ENCODE results near the gene HCRT. TPM values are rescaled to one million over a fixed set of nuclear protein-coding genes. Genes with fewer than 3 reads are reported as not detected.
"Not testable (repeated sequence)": the region's sequence is repeated elsewhere in the genome, so short reads cannot be mapped to it uniquely, and the experiment has no call there.

The HCRT gene
- total RNA-seq, 1 donor from 2014 or later: not detected

- DNase-seq (ENCODE audit: low spot score): no peak
- no peak for ATAC-seq
Observed at GRCh38 chr17:42146911-42147607, 38.2 kb downstream of the HCRT start.

GRCh38 chr17:42143138-42143537, 42.1 kb downstream of the HCRT start:
- ATAC-seq; DNase-seq (ENCODE audit: low spot score): not testable (repeated sequence)

GRCh38 chr17:42142371-42142896, 42.8 kb downstream of the HCRT start:
- no peak for ATAC-seq

GRCh38 chr17:42141382-42141781, 43.9 kb downstream of the HCRT start:
- ATAC-seq: peak; percentile 36
- DNase-seq (ENCODE audit: low spot score): no peak

More at GRCh38 chr17:42142371-42142896, 42.8 kb downstream of the HCRT start:
- no peak for DNase-seq (ENCODE audit: low spot score)

- not testable (repeated sequence) for DNase-seq (ENCODE audit: low spot score); ATAC-seq
Observed at GRCh38 chr17:42140690-42141089, 44.6 kb downstream of the HCRT start.

- no peak for ATAC-seq
- no peak for DNase-seq (ENCODE audit: low spot score)
Observed at GRCh38 chr17:42138749-42139492, 46.3 kb downstream of the HCRT start.

GRCh38 chr17:42136654-42137051, 48.6 kb downstream of the HCRT start:
- DNase-seq (ENCODE audit: low spot score): no peak

GRCh38 chr17:42135664-42136653, 49.3 kb downstream of the HCRT start:
- peak; percentile 89 for DNase-seq (ENCODE audit: low spot score)
- ATAC-seq: peak; percentile 96

More at GRCh38 chr17:42136654-42137051, 48.6 kb downstream of the HCRT start:
- ATAC-seq: no peak

- ATAC-seq (no peak), DNase-seq (ENCODE audit: low spot score) (no peak)
Observed at GRCh38 chr17:42135151-42135550, 50.1 kb downstream of the HCRT start.

Other genes starting within 250 kb of the HCRT start
- gene CNP, start 218.7 kb downstream of the HCRT start, total RNA-seq: 31.4 TPM
- 33.2 TPM for gene DNAJC7, start 168.0 kb downstream of the HCRT start, total RNA-seq
- 12.9 TPM for gene NKIRAS2, start 165.4 kb downstream of the HCRT start, total RNA-seq
- 0.20 TPM for gene C17orf113, start 134.9 kb downstream of the HCRT start, total RNA-seq
- gene ZNF385C, start 87.0 kb downstream of the HCRT start, total RNA-seq: 0.13 TPM
- 30.3 TPM for gene DHX58, start 72.7 kb downstream of the HCRT start, total RNA-seq
- 30.8 TPM for gene KAT2A, start 64.1 kb downstream of the HCRT start, total RNA-seq
- 1.1 TPM for gene HSPB9, start 62.6 kb downstream of the HCRT start, total RNA-seq
- 56.3 TPM for gene RAB5C, start 30.5 kb downstream of the HCRT start, total RNA-seq
- not detected for gene KCNH4, start 4.3 kb downstream of the HCRT start, total RNA-seq
- gene GHDC, start 9.0 kb upstream of the HCRT start, total RNA-seq: 15.7 TPM
- 26.3 TPM for gene STAT5B, start 90.9 kb upstream of the HCRT start, total RNA-seq
- 10.2 TPM for gene STAT5A, start 103.0 kb upstream of the HCRT start, total RNA-seq
- gene STAT3, start 203.0 kb upstream of the HCRT start, total RNA-seq: 112 TPM
- 12.3 TPM for gene CAVIN1, start 237.8 kb upstream of the HCRT start, total RNA-seq

Data from left lobe of liver (tissue), 2 donors.